ENCODE data around the gene LRPPRC.

- TF ChIP-seq CEBPB (IDR thresholded peaks at IDR 0.05) (no peak), FOXM1 (IDR thresholded peaks at IDR 0.05; ENCODE audit: borderline replicate concordance, low read depth) (no peak), TAF1 (IDR thresholded peaks at IDR 0.05; ENCODE audit: low read depth) (no peak), RAD21 (IDR thresholded peaks at IDR 0.05; ENCODE audit: low read depth) (no peak)
These were observed 70.4 kb downstream of the LRPPRC start for GRCh38 chr2:43925431-43925830.
